SK-N-MC (cell line): Measurements from ENCODE around the gene MNAT1.

ENCODE experiments used
- DNase-seq: peaks from one replicate; pipeline ENCODE4 v3.0.0-alpha.2; 2011; ENCODE audit warnings: low read depth, low spot score
- H3K27ac ChIP-seq: fragments of 200-600 bp; sonication (generic); 2 replicates; pipeline ENCODE4 v1.5.1; 2016; ENCODE audit warnings: mixed run types
- H3K36me3 ChIP-seq: fragments of 200-600 bp; sonication (generic); 2 replicates; pipeline ENCODE4 v1.6.1; 2017; ENCODE audit warnings: antibody characterized with exemption, low read length, mixed read lengths; ENCODE audit not compliant: insufficient read depth
- H3K4me3 ChIP-seq: fragments of 200-600 bp; sonication (generic); 2 replicates; pipeline ENCODE4 v1.5.1; 2016
- H3K9ac ChIP-seq: fragments of 200-600 bp; sonication (generic); 2 replicates; pipeline ENCODE4 v1.8.0; 2017; ENCODE audit warnings: mixed run types, mixed read lengths; ENCODE audit not compliant: insufficient read length
- H3K9me3 ChIP-seq: fragments of 200-600 bp; sonication (generic); 2 replicates; pipeline ENCODE4 v1.6.1; 2017; ENCODE audit warnings: low read depth, mild to moderate bottlenecking, antibody characterized with exemption, low read length, moderate library complexity, mixed read lengths
- EZH2 ChIP-seq: fragments of 200-600 bp; sonication (generic); IDR thresholded peaks from one replicate; pipeline ENCODE4 v1.6.1; 2017; ENCODE audit warnings: antibody characterized with exemption
- FOXP2 ChIP-seq: optimal IDR thresholded peaks from 2 replicates; pipeline ENCODE3; 2011; ENCODE audit warnings: mild to moderate bottlenecking, moderate library complexity; ENCODE audit not compliant: insufficient read depth; ENCODE audit errors: extremely low read length, control extremely low read depth
- POLR2AphosphoS5 ChIP-seq: IDR thresholded peaks from 2 replicates; pipeline ENCODE4 v1.6.1; 2012; ENCODE audit warnings: mild to moderate bottlenecking, low read depth, low read length, borderline replicate concordance

Gene MNAT1

GRCh38 chr14:60734465-60735242, at the start of gene MNAT1:
Gene MNAT1 (plus strand): TSS chr14:60734761. CDS start chr14:60734863, 102 bp downstream.
- DNase-seq = peak; percentile 56
- peak within 1 kb of the TSS; percentile 89 for H3K4me3 ChIP-seq
- H3K9ac ChIP-seq = peak within 1 kb of the TSS; percentile 89
- no peak within 1 kb of the TSS for H3K27ac ChIP-seq
- H3K36me3 ChIP-seq = no peaks in the 10 kb centered on the region
- no peaks in the 10 kb centered on the region for H3K9me3 ChIP-seq
- TF ChIP-seq POLR2AphosphoS5 (peak; percentile 98), FOXP2 (no peak), EZH2 (no peak)

- Histone ChIP-seq H3K9me3 (no peaks in the 10 kb centered on the region), H3K9ac (no peak overlapping the region), H3K27ac (no peak overlapping the region), H3K4me3 (no peak overlapping the region), H3K36me3 (no peaks in the 10 kb centered on the region)
- no peak for TF ChIP-seq POLR2AphosphoS5
- TF ChIP-seq FOXP2 = no peak
- TF ChIP-seq EZH2 = no peak
- DNase-seq = no peak
These were observed 47.7 kb upstream of the MNAT1 start for GRCh38 chr14:60686865-60687264.

- Histone ChIP-seq H3K36me3 (no peaks in the 10 kb centered on the region), H3K9me3 (no peaks in the 10 kb centered on the region), H3K27ac (no peak overlapping the region), H3K4me3 (no peak overlapping the region), H3K9ac (no peak overlapping the region)
- TF ChIP-seq FOXP2 (no peak), POLR2AphosphoS5 (no peak), EZH2 (no peak)
- DNase-seq = no peak
These were observed 43.0 kb upstream of the MNAT1 start for GRCh38 chr14:60691383-60692113.

- no peak for DNase-seq
- no peak for TF ChIP-seq POLR2AphosphoS5
- no peak for TF ChIP-seq FOXP2
- no peak for TF ChIP-seq EZH2
- H3K9me3 ChIP-seq = no peaks in the 10 kb centered on the region; the same call in 1 of the 2 replicates
These were observed 39.2 kb upstream of the MNAT1 start for GRCh38 chr14:60695327-60695726.

GRCh38 chr14:60700598-60700997, 34.0 kb upstream of the MNAT1 start:
- DNase-seq = no peak
- TF ChIP-seq FOXP2 = no peak
- no peak for TF ChIP-seq POLR2AphosphoS5
- no peak for TF ChIP-seq EZH2
- Histone ChIP-seq H3K9me3 (no peaks in the 10 kb centered on the region; the same call in 1 of the 2 replicates), H3K4me3 (no peak overlapping the region), H3K36me3 (no peaks in the 10 kb centered on the region), H3K27ac (no peak overlapping the region), H3K9ac (no peak overlapping the region)

More at GRCh38 chr14:60695327-60695726, 39.2 kb upstream of the MNAT1 start:
- Histone ChIP-seq H3K4me3 (no peak overlapping the region), H3K9ac (no peak overlapping the region), H3K36me3 (no peaks in the 10 kb centered on the region), H3K27ac (no peak overlapping the region)

- TF ChIP-seq EZH2 (no peak), POLR2AphosphoS5 (no peak), FOXP2 (no peak)
- no peak for DNase-seq
- Histone ChIP-seq H3K27ac (no peak overlapping the region), H3K4me3 (no peak overlapping the region), H3K9ac (no peak overlapping the region), H3K36me3 (no peaks in the 10 kb centered on the region), H3K9me3 (no peaks in the 10 kb centered on the region; the same call in 1 of the 2 replicates)
These were observed 29.5 kb upstream of the MNAT1 start for GRCh38 chr14:60705100-60705499.

GRCh38 chr14:60707858-60708257, 26.7 kb upstream of the MNAT1 start:
- Histone ChIP-seq H3K4me3 (no peak overlapping the region), H3K9ac (no peak overlapping the region), H3K27ac (no peak overlapping the region), H3K36me3 (no peaks in the 10 kb centered on the region), H3K9me3 (no peaks in the 10 kb centered on the region)
- no peak for DNase-seq
- no peak for TF ChIP-seq FOXP2
- no peak for TF ChIP-seq POLR2AphosphoS5

GRCh38 chr14:60710494-60710893, 24.1 kb upstream of the MNAT1 start:
- Histone ChIP-seq H3K9me3 (no peaks in the 10 kb centered on the region), H3K36me3 (no peaks in the 10 kb centered on the region), H3K4me3 (no peak overlapping the region), H3K27ac (no peak overlapping the region), H3K9ac (no peak overlapping the region)
- no peak for TF ChIP-seq FOXP2
- TF ChIP-seq EZH2 = no peak
- TF ChIP-seq POLR2AphosphoS5 = no peak
- DNase-seq = no peak

GRCh38 chr14:60713513-60713912, 21.0 kb upstream of the MNAT1 start:
- TF ChIP-seq POLR2AphosphoS5 = no peak
- no peak for TF ChIP-seq EZH2
- Histone ChIP-seq H3K27ac (no peak overlapping the region), H3K9ac (no peak overlapping the region), H3K36me3 (no peaks in the 10 kb centered on the region), H3K4me3 (no peak overlapping the region), H3K9me3 (no peaks in the 10 kb centered on the region)
- no peak for DNase-seq
